Sigmoid colon (tissue), 4 donors: ENCODE data around the gene DOLK.

Experiments
- CTCF ChIP-seq, 4 experiments: fragments of 450-650 bp in 3 of 4; fragments of 200-600 bp in 1 of 4; IDR thresholded peaks; one replicate each; pipeline ENCODE4 v1.5.1; 2016 to 2019; ENCODE audit warnings: antibody characterized with exemption in 4 of 4, mild to moderate bottlenecking in 3 of 4, moderate library complexity in 2 of 4
- POLR2A ChIP-seq, 2 donors: fragments of 450-650 bp; IDR thresholded peaks; one replicate each; pipeline ENCODE4 v1.6.1; 2016; ENCODE audit warnings: antibody characterized with exemption in 2 of 2, mild to moderate bottlenecking in 2 of 2, moderate library complexity in 2 of 2
- POLR2AphosphoS5 ChIP-seq, 4 donors: sonication (generic); formaldehyde crosslinking; IDR thresholded peaks; one replicate each; pipeline ENCODE4 v1.6.1; 2017; ENCODE audit warnings: antibody characterized with exemption in 4 of 4

DNA sequence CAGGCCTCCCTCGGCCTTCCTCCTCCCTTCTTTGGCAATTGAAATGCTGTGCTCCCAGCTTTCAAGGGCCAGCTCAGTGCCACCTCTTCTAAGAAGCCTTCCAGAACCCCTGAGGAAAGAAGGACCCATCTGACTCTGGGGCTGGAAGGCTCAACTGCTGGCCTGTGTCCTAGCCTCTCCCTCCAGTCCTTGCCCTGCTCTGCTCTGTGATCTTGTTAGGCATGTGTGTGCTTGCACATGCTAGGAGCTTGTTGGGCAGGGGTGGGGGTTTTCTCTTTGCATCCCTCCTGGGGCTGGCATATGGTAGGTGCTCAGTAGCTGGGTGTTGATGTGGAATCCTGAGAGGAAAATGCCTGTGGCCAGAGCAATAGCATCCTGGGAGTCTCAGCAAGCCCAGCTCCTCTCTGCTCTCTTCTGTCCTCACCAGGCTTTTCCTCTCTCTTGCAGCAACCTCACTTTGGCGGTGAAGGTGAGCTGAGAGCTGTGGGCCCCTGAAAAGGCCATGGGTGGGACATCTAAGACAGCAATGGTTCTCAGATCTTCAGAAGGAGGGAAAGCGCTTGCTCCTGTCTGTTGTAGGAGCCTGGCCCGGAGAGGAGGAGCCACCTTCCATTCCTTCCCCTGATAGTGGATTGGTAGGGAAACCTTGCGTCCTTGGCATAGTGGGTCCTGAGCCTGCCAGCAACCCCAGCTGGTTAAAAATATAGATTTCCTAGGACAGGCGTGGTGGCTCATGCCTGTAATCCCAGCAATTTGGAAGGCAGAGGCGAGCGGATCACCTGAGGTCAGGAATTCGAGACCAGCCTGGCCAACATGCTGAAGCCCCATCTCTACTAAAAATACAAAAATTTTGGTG is 9.9 kb downstream of the DOLK start:
- TF ChIP-seq POLR2A (IDR thresholded peaks at IDR 0.05) (no peak), CTCF (IDR thresholded peaks at IDR 0.05) (no peak), POLR2AphosphoS5 (IDR thresholded peaks at IDR 0.05) (no peak)
